ENCODE measurements around the gene KITLG. TPM values are rescaled to one million over a fixed set of nuclear protein-coding genes. Genes with fewer than 3 reads are reported as not detected.

Gene KITLG
- total and polyA plus RNA-seq, 2 experiments from 2014 or later: 3.1 to 10.7 TPM

GRCh38 chr12:88522961-88523360 lies 57.3 kb downstream of the KITLG start:
- Histone ChIP-seq H3F3A (replicated peaks; ENCODE audit: low read depth) (no peaks in the 10 kb centered on the region), H3K27me3 (ENCODE audit: insufficient read depth) (no peaks in the 10 kb centered on the region), H3K79me2 (replicated peaks; ENCODE audit: insufficient read depth) (no peaks in the 10 kb centered on the region), H3K4me1 (ENCODE audit: insufficient read depth) (no peaks in the 10 kb centered on the region), H2AFZ (no peak overlapping the region), H3K36me3 (ENCODE audit: insufficient read depth) (no peaks in the 10 kb centered on the region), H4K20me1 (replicated peaks; ENCODE audit: insufficient read depth) (no peaks in the 10 kb centered on the region), H3K4me2 (no peak overlapping the region), H3K27ac (ENCODE audit: low read depth) (no peak overlapping the region), H3K9me2 (ENCODE audit: insufficient read depth) (no peaks in the 10 kb centered on the region), H3K4me3 (no peak overlapping the region)
- ATAC-seq (no peak), DNase-seq (ENCODE audit: low spot score) (no peak)
- Mint-ChIP-seq H3K4me1 (no peaks in the 10 kb centered on the region), H3K27me3 (ENCODE audit: insufficient read depth, low read depth, poor library complexity) (peaks cover 3% of the 10 kb centered on the region), H3K36me3 (ENCODE audit: low read depth) (no peaks in the 10 kb centered on the region; the same call in 2 of the 3 replicates), H3K27ac (0 out of 2 replicates have a peak overlapping the region, but pooled peaks have one; percentile 46), H3K4me3 (no peak overlapping the region), H3K9me3 (no peaks in the 10 kb centered on the region)
- no peak for TF ChIP-seq EZH2 (IDR thresholded peaks at IDR 0.05; ENCODE audit: low read depth, unreplicated experiment)
- TF ChIP-seq ETS1 (IDR thresholded peaks at IDR 0.05): no peak
- no peak for TF ChIP-seq CREB1 (CRISPR knock-in tag; IDR thresholded peaks at IDR 0.05; ENCODE audit: low read depth)
- TF ChIP-seq JUNB (IDR thresholded peaks at IDR 0.05; ENCODE audit: unreplicated experiment): no peak
- no peak for TF ChIP-seq POLR2AphosphoS5 (IDR thresholded peaks at IDR 0.05; ENCODE audit: low read depth)
- no peak for TF ChIP-seq STAT1 (IDR thresholded peaks at IDR 0.05; ENCODE audit: unreplicated experiment)
- no peak for TF ChIP-seq ZNF114 (CRISPR knock-in tag; IDR thresholded peaks at IDR 0.05)
- TF ChIP-seq ZNF331 (CRISPR knock-in tag; IDR thresholded peaks at IDR 0.05; ENCODE audit: low read depth): no peak
- no peak for TF ChIP-seq NANOG (IDR thresholded peaks at IDR 0.05; ENCODE audit: borderline replicate concordance)
- TF ChIP-seq EZH2phosphoT487 (IDR thresholded peaks at IDR 0.05; ENCODE audit: unreplicated experiment): no peak
- no peak for TF ChIP-seq CTCF (conservative IDR thresholded peaks at IDR 0.05; ENCODE audit: low read depth in 2 of 2)
- TF ChIP-seq REST (IDR thresholded peaks at IDR 0.05; ENCODE audit: unreplicated experiment): no peak
- no peak for TF ChIP-seq ZNF462 (CRISPR knock-in tag; IDR thresholded peaks at IDR 0.05)

All from GM23338 (cell line).